GM21360 (cell line): ENCODE data around the gene SEM1.
A peak's percentile ranks its signal among the peaks of the same experiment; 100 is the strongest.
"Not testable (repeated sequence)": the region's sequence is repeated elsewhere in the genome, so short reads cannot be mapped to it uniquely, and the experiment has no call there.

Experiments used
- ATAC-seq: cut with Tn5 transposase; IDR thresholded peaks from one replicate; pipeline ENCODE4 v1.9.1; 2021; ENCODE audit warnings: mild to moderate bottlenecking, moderate library complexity; ENCODE audit not compliant: unreplicated experiment

The SEM1 gene

GRCh38 chr7:96709381-96710228 is at the start of gene SEM1:
Gene SEM1 (minus strand): TSS chr7:96709846. CDS start chr7:96709763, 83 bp downstream.
- ATAC-seq: peak; percentile 83

- ATAC-seq: not testable (repeated sequence)
Measured at GRCh38 chr7:96757880-96758279, 48.2 kb upstream of the SEM1 start.

- ATAC-seq: no peak
Measured at GRCh38 chr7:96747418-96747940, 37.8 kb upstream of the SEM1 start.

- no peak for ATAC-seq
Measured at GRCh38 chr7:96740130-96740529, 30.5 kb upstream of the SEM1 start.

- no peak for ATAC-seq
Measured at GRCh38 chr7:96739609-96740008, 30.0 kb upstream of the SEM1 start.

GRCh38 chr7:96739167-96739566 is 29.5 kb upstream of the SEM1 start:
- ATAC-seq: no peak

- ATAC-seq: no peak
Measured at GRCh38 chr7:96738705-96739104, 29.1 kb upstream of the SEM1 start.

GRCh38 chr7:96737545-96738050 is 28.0 kb upstream of the SEM1 start:
- no peak for ATAC-seq

- no peak for ATAC-seq
Measured at GRCh38 chr7:96734343-96734742, 24.7 kb upstream of the SEM1 start.

- ATAC-seq: no peak
Measured at GRCh38 chr7:96729820-96730219, 20.2 kb upstream of the SEM1 start.

GRCh38 chr7:96728139-96728538 is 18.5 kb upstream of the SEM1 start:
- no peak for ATAC-seq

- no peak for ATAC-seq
Measured at GRCh38 chr7:96727534-96728088, 18.0 kb upstream of the SEM1 start.

- no peak for ATAC-seq
Measured at GRCh38 chr7:96723622-96724021, 14.0 kb upstream of the SEM1 start.

GRCh38 chr7:96722928-96723327 is 13.3 kb upstream of the SEM1 start:
- ATAC-seq: not testable (repeated sequence)

GRCh38 chr7:96720843-96721242 is 11.2 kb upstream of the SEM1 start:
- no peak for ATAC-seq

- no peak for ATAC-seq
Measured at GRCh38 chr7:96719164-96719563, 9.5 kb upstream of the SEM1 start.

- ATAC-seq: no peak
Measured at GRCh38 chr7:96718107-96719003, 8.7 kb upstream of the SEM1 start.

- ATAC-seq: no peak
Measured at GRCh38 chr7:96713037-96713436, 3.4 kb upstream of the SEM1 start.

GRCh38 chr7:96710544-96710943 is 898 bp upstream of the SEM1 start:
- ATAC-seq: no peak

GRCh38 chr7:96708872-96709271 is 774 bp downstream of the SEM1 start:
- ATAC-seq: peak; percentile 1
